ENCODE measurements around the gene HYAL2.

Gene HYAL2

GRCh38 chr3:50268276-50268675 is 54.3 kb downstream of the HYAL2 start:
- DNase-seq (ENCODE audit: low spot score in 2 of 2) = no peak
- no peaks in the 10 kb centered on the region for H3K36me3 ChIP-seq (replicated peaks)
- in situ Hi-C loops (cut with MboI; ENCODE audit: low sequenced_read_pairs) = no loop called here
- H3K4me1 ChIP-seq = peaks cover 16% of the 10 kb centered on the region
- no peak overlapping the region for H3K4me3 ChIP-seq
- no peaks in the 10 kb centered on the region for H3K9me3 ChIP-seq
- peaks cover 4% of the 10 kb centered on the region for H3K27me3 ChIP-seq (ENCODE audit: low read depth)

Data from HAP-1 (cell line).